ENCODE measurements around the gene PITPNB.

DNA sequence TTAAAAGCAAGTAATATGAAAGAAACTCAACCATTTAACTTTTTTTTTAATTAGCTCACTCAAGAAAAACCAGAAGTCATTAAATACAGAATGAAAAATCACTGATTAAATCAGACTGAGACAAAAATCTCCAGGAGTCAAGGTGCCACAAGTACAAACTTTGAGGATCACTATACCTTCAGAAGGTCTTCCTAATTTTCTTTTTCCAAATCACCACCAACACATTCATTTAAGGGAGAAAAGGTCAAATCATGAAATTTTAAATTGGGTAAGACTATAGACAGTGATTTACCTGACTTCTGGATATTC is 32.3 kb downstream of the PITPNB start:
- TF ChIP-seq SNAI2 (CRISPR knock-in tag; IDR thresholded peaks at IDR 0.05) (no peak), CSDC2 (CRISPR knock-in tag; IDR thresholded peaks at IDR 0.05) (no peak), OSR1 (CRISPR knock-in tag; IDR thresholded peaks at IDR 0.05) (no peak), TCF4 (CRISPR knock-in tag; IDR thresholded peaks at IDR 0.05; ENCODE audit: borderline replicate concordance) (no peak), ZC3H10 (CRISPR knock-in tag; IDR thresholded peaks at IDR 0.05) (no peak)
- TF ChIP-seq, protein P1, sequence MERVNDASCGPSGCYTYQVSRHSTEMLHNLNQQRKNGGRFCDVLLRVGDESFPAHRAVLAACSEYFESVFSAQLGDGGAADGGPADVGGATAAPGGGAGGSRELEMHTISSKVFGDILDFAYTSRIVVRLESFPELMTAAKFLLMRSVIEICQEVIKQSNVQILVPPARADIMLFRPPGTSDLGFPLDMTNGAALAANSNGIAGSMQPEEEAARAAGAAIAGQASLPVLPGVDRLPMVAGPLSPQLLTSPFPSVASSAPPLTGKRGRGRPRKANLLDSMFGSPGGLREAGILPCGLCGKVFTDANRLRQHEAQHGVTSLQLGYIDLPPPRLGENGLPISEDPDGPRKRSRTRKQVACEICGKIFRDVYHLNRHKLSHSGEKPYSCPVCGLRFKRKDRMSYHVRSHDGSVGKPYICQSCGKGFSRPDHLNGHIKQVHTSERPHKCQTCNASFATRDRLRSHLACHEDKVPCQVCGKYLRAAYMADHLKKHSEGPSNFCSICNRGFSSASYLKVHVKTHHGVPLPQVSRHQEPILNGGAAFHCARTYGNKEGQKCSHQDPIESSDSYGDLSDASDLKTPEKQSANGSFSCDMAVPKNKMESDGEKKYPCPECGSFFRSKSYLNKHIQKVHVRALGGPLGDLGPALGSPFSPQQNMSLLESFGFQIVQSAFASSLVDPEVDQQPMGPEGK (CRISPR knock-in tag; IDR thresholded peaks at IDR 0.05; ENCODE audit: borderline replicate concordance) = no peak
- TF ChIP-seq, protein P2, sequence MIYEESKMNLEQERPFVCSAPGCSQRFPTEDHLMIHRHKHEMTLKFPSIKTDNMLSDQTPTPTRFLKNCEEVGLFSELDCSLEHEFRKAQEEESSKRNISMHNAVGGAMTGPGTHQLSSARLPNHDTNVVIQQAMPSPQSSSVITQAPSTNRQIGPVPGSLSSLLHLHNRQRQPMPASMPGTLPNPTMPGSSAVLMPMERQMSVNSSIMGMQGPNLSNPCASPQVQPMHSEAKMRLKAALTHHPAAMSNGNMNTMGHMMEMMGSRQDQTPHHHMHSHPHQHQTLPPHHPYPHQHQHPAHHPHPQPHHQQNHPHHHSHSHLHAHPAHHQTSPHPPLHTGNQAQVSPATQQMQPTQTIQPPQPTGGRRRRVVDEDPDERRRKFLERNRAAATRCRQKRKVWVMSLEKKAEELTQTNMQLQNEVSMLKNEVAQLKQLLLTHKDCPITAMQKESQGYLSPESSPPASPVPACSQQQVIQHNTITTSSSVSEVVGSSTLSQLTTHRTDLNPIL (CRISPR knock-in tag; IDR thresholded peaks at IDR 0.05; ENCODE audit: low read depth) = no peak
